GM21367 (cell line): ENCODE measurements around the gene GFOD2.

Experiments
- ATAC-seq: cut with Tn5 transposase; IDR thresholded peaks from one replicate; pipeline ENCODE4 v1.9.1; 2021; ENCODE audit not compliant: unreplicated experiment

GFOD2 gene

GRCh38 chr16:67660564-67661028 is 58.5 kb downstream of the GFOD2 start, which contains the start of gene PARD6A:
PARD6A (plus strand) TSS chr16:67660960; CDS start chr16:67661039, 79 bp downstream.
- ATAC-seq: peak; percentile 70

- ATAC-seq: peak; percentile 41
Measured at GRCh38 chr16:67659675-67660563, 59.2 kb downstream of the GFOD2 start, which contains the start of gene ACD. ACD (minus strand) TSS chr16:67660260; CDS start chr16:67660220, 40 bp downstream.

GRCh38 chr16:67658849-67659674 is 60.1 kb downstream of the GFOD2 start:
- ATAC-seq: no peak

GRCh38 chr16:67657751-67658518 is 61.2 kb downstream of the GFOD2 start:
- no peak for ATAC-seq

GRCh38 chr16:67657017-67657608 is 62.0 kb downstream of the GFOD2 start:
- no peak for ATAC-seq

GRCh38 chr16:67656344-67657016 is 62.6 kb downstream of the GFOD2 start:
- no peak for ATAC-seq

- no peak for ATAC-seq
Measured at GRCh38 chr16:67655363-67655762, 63.8 kb downstream of the GFOD2 start.

- no peak for ATAC-seq
Measured at GRCh38 chr16:67654403-67654911, 64.7 kb downstream of the GFOD2 start.

- ATAC-seq: no peak
Measured at GRCh38 chr16:67653789-67654402, 65.2 kb downstream of the GFOD2 start.

GRCh38 chr16:67653128-67653788 is 65.9 kb downstream of the GFOD2 start:
- no peak for ATAC-seq

GRCh38 chr16:67652578-67653127 is 66.5 kb downstream of the GFOD2 start:
- no peak for ATAC-seq

- ATAC-seq: no peak
Measured at GRCh38 chr16:67651847-67652246, 67.3 kb downstream of the GFOD2 start.

GRCh38 chr16:67651039-67651438 is 68.1 kb downstream of the GFOD2 start:
- ATAC-seq: no peak

- no peak for ATAC-seq
Measured at GRCh38 chr16:67650023-67650422, 69.1 kb downstream of the GFOD2 start.

- no peak for ATAC-seq
Measured at GRCh38 chr16:67649494-67649931, 69.6 kb downstream of the GFOD2 start.

GRCh38 chr16:67648764-67649407 is 70.2 kb downstream of the GFOD2 start:
- no peak for ATAC-seq

- no peak for ATAC-seq
Measured at GRCh38 chr16:67648088-67648763, 70.9 kb downstream of the GFOD2 start.
